Esophagus squamous epithelium (tissue), 5 donors: ENCODE data around the gene BRINP3. TPM values are rescaled to one million over a fixed set of nuclear protein-coding genes. Genes with fewer than 3 reads are reported as not detected.
"Not testable (repeated sequence)": the region's sequence is repeated elsewhere in the genome, so short reads cannot be mapped to it uniquely, and the experiment has no call there.

Experiments
- DNase-seq: peaks from one replicate; lab custom pipeline; 2025; lab: John Stamatoyannopoulos, UW
- H3K27ac ChIP-seq, 4 donors: fragments of 200-600 bp; sonication (generic); one replicate each; pipeline ENCODE4 v1.5.1; 2016 to 2019; ENCODE audit warnings: mild to moderate bottlenecking in 1 of 4
- H3K27me3 ChIP-seq, 4 donors: fragments of 200-600 bp; sonication (generic); 1 replicate in 3 of 4; 2 replicates in 1 of 4; pipeline versions ENCODE4 v1.5.1 to v1.6.0; 2017 to 2021; ENCODE audit warnings: antibody characterized with exemption in 1 of 4
- H3K36me3 ChIP-seq, 3 donors: fragments of 200-600 bp; sonication (generic); one replicate each; pipeline ENCODE4 v1.5.1; 2016 to 2019
- H3K4me1 ChIP-seq, 3 donors: fragments of 200-600 bp; sonication (generic); one replicate each; pipeline ENCODE4 v1.5.1; 2017 to 2019
- H3K4me3 ChIP-seq, 4 donors: fragments of 200-600 bp; sonication (generic); 1 replicate in 3 of 4; 2 replicates in 1 of 4; pipeline ENCODE4 v1.5.1; 2016 to 2019; ENCODE audit warnings: mild to moderate bottlenecking in 2 of 4, moderate library complexity in 1 of 4
- H3K9me3 ChIP-seq, 3 donors: fragments of 200-600 bp; sonication (generic); one replicate each; pipeline ENCODE4 v1.5.1; 2016 to 2019
- POLR2A ChIP-seq, 4 donors: fragments of 450-650 bp; IDR thresholded peaks; one replicate each; pipeline ENCODE4 v1.6.1; 2017; ENCODE audit warnings: antibody characterized with exemption in 4 of 4, mild to moderate bottlenecking in 4 of 4, moderate library complexity in 3 of 4
- WGBS, 2 donors: methylation state at CpG; one replicate each; pipeline ENCODE4 v1.1.5; 2018; 5-methylcytosine and 5-hydroxymethylcytosine counted together
- intact Hi-C: fragments of 100-400 bp; cut with DNase I; formaldehyde crosslinking; loops from one replicate; pipeline ENCODE4 v1.15.0; 2022
- total RNA-seq, 4 donors: library from RNA; depleted of rRNA; stranded (reverse); fragments of >200 nt; gene quantifications; one replicate each; pipeline ENCODE4 v1.1.0, GENCODE V29; 2016
- TF ChIP-seq, protein P1 (sequence below), 6 experiments: fragments of 450-650 bp in 4 of 6; fragments of 200-600 bp in 2 of 6; sonication (generic) in 2 of 6; IDR thresholded peaks; one replicate each; pipeline ENCODE4 v1.5.1; 2016 to 2019; ENCODE audit warnings: antibody characterized with exemption in 6 of 6, mild to moderate bottlenecking in 4 of 6, moderate library complexity in 4 of 6
- donor health status: DM: yes; HTN: yes; CAD: no.

The BRINP3 gene
- total RNA-seq = under 1 TPM in 2 of 4 donors, not detected in 2; 0.50 to 0.95 TPM

DNA sequence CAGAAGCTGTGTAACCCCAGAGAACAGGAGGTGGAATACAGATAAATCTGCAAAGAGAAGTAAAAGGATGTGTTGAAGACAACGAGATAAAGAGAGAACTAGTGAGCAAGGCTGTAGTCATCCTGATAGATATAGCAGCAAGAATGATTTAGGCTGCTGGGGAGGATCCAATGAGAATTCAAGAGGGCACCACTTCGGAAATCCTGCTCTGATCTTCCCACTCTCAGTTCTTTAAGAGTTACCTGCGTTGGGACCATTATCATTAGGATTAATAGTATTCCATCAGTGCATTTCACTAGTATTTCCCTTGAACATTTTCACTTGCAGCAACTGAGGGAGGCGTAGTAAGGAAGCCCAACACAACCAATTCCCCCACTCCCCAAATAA, at the start of gene BRINP3:
Gene BRINP3, minus strand, starts transcription at position 103 of the 387 bp plus-strand sequence.
- 1 to 7% methylated on average over 3 to 4 of the region's 4 CpGs for WGBS, 2 donors
- peaks cover 0 to 34% (median 6%) of the 10 kb centered on the region in 3 donors for H3K4me1 ChIP-seq
- TF ChIP-seq, protein P1, sequence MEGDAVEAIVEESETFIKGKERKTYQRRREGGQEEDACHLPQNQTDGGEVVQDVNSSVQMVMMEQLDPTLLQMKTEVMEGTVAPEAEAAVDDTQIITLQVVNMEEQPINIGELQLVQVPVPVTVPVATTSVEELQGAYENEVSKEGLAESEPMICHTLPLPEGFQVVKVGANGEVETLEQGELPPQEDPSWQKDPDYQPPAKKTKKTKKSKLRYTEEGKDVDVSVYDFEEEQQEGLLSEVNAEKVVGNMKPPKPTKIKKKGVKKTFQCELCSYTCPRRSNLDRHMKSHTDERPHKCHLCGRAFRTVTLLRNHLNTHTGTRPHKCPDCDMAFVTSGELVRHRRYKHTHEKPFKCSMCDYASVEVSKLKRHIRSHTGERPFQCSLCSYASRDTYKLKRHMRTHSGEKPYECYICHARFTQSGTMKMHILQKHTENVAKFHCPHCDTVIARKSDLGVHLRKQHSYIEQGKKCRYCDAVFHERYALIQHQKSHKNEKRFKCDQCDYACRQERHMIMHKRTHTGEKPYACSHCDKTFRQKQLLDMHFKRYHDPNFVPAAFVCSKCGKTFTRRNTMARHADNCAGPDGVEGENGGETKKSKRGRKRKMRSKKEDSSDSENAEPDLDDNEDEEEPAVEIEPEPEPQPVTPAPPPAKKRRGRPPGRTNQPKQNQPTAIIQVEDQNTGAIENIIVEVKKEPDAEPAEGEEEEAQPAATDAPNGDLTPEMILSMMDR (IDR thresholded peaks at IDR 0.05) = no peak
- no peak for TF ChIP-seq POLR2A (IDR thresholded peaks at IDR 0.05)
- peaks cover 0 to 68% (median 0%) of the 10 kb centered on the region in 4 donors for H3K27me3 ChIP-seq
- H3K9me3 ChIP-seq = no peaks in the 10 kb centered on the region
- DNase-seq = no peak
- H3K4me3 ChIP-seq = peak within 1 kb of the TSS in 3 of 4 donors; percentile 16 to 53 (median 30)
- intact Hi-C loops = no loop called here
- no peaks in the 10 kb centered on the region for H3K36me3 ChIP-seq
- H3K27ac ChIP-seq = no peak within 1 kb of the TSS

DNA sequence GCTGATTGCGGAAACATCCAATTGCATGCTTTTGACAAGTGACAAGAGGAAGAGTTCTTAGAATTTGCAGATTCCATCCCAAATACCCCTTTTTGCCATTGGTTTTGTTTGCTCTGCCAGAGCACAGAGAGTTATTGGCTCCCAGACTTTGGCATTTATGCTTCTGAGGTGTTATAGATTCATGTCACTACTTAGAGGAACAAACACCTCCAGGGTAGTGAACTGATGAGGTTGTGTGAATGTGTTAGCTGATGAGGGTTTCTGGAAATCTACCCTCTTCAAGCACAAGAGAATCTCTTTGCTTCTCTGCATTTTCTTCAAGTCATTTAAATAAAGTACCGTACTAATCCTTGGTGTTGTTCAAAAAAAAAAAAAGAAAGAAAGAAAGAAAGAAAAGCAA, 33.9 kb upstream of the BRINP3 start:
- no peak overlapping the region for H3K27ac ChIP-seq
- no peaks in the 10 kb centered on the region for H3K9me3 ChIP-seq
- no peak for DNase-seq
- H3K27me3 ChIP-seq = no peaks in the 10 kb centered on the region
- H3K4me3 ChIP-seq = no peak overlapping the region
- no peaks in the 10 kb centered on the region for H3K36me3 ChIP-seq
- WGBS, 2 donors = 57 to 77% methylated on average over 2 of the region's 2 CpGs
- no peaks in the 10 kb centered on the region for H3K4me1 ChIP-seq
- TF ChIP-seq, protein P1 (IDR thresholded peaks at IDR 0.05) = no peak
- TF ChIP-seq POLR2A (IDR thresholded peaks at IDR 0.05) = no peak
- intact Hi-C loops = no loop called here

DNA sequence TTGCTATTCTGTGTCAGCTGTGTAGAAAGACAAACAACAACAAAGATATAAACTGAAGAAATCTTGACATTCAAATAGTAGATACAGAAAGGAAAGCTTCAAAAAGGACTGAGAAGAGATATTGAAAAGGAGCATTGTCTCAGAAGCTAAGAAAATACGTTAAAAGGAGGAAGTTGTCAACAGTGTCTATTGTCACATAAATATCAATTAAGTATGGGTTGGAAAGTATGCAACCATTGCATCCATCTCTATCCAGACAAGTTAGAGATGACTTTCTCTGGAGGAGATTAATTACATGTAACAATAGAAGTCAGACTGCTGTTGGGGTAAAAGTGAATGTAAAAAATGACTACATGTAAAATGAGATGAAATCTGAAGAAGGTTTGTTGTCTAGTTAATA, 29.7 kb upstream of the BRINP3 start:
- Histone ChIP-seq H3K27ac (no peak overlapping the region), H3K4me3 (no peak overlapping the region), H3K36me3 (no peaks in the 10 kb centered on the region), H3K27me3 (no peaks in the 10 kb centered on the region), H3K4me1 (no peaks in the 10 kb centered on the region), H3K9me3 (no peaks in the 10 kb centered on the region)
- TF ChIP-seq, protein P1 (IDR thresholded peaks at IDR 0.05) = no peak
- no peak for TF ChIP-seq POLR2A (IDR thresholded peaks at IDR 0.05)
- intact Hi-C loops = no loop called here
- WGBS, 2 donors = 40 to 48% methylated on average over 1 of the region's 1 CpG
- DNase-seq = no peak

DNA sequence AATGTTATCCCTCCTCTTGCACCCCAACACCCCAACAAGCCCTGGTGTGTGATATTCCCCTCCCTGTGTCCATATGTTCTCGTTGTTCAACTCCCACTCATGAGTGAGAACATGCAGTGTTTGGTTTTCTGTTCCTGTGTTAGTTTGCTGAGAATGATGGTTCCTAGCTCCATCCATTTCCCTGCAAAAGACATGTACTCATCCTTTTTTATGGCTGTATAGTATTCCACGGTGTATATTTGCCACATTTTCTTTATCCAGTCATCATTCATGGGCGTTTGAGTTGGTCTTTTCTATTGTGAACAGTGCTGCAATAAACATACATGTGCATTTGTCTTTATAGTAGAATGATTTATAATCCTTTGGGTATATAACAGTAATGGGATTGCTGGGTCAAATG, 26.9 kb upstream of the BRINP3 start:
- DNase-seq, H3K27me3 ChIP-seq, intact Hi-C loops, H3K27ac ChIP-seq, H3K36me3 ChIP-seq, H3K4me1 ChIP-seq, H3K4me3 ChIP-seq, H3K9me3 ChIP-seq: not testable (repeated sequence)
- WGBS, 2 donors = 57 to 63% methylated on average over 3 of the region's 3 CpGs

DNA sequence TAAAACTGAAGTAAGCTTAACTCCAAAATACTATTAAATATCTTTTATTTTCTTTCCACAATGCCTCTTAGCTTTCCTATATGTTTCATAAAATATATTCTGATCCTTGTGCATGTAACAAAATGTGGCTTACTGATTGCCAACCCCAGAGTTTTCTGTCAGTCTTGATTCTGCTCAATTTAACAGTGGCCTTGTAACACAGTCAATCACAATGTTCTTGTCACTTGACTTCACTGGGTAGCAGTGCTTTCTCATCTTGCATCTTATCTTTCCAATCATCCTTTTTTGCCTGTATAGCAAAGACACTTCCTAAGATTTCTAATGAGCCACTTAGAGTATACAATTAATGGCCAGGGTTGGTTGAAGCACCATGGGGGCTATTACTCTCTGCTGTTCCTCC, 19.9 kb upstream of the BRINP3 start:
- no peak overlapping the region for H3K4me3 ChIP-seq
- no peaks in the 10 kb centered on the region for H3K4me1 ChIP-seq
- intact Hi-C loops = no loop called here
- no peaks in the 10 kb centered on the region for H3K36me3 ChIP-seq
- no peaks in the 10 kb centered on the region for H3K9me3 ChIP-seq
- TF ChIP-seq, protein P1 (IDR thresholded peaks at IDR 0.05) = no peak
- no peak for TF ChIP-seq POLR2A (IDR thresholded peaks at IDR 0.05)
- no peaks in the 10 kb centered on the region for H3K27me3 ChIP-seq
- no peak for DNase-seq
- H3K27ac ChIP-seq = no peak overlapping the region

DNA sequence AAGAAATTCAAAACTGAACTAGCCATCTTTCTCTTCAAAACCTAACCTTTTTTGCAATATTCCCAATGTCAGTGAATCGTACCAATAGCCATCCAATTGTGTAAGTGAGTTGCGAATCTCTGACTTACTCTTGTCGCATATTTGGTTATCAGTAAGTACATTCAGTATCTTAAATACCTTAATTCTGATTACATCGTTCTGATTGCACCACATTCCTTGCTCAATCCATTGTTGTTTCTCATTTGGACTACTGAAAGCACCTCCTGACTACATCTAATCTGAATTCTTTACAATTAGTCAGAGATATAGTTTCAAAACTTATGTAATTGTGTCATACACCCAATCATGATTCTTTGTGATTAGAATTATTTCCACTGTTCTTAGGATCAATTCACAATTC, 16.8 kb upstream of the BRINP3 start:
- Histone ChIP-seq H3K36me3 (no peaks in the 10 kb centered on the region), H3K4me1 (no peaks in the 10 kb centered on the region), H3K9me3 (no peaks in the 10 kb centered on the region), H3K27me3 (no peaks in the 10 kb centered on the region), H3K4me3 (no peak overlapping the region), H3K27ac (no peak overlapping the region)
- TF ChIP-seq, protein P1 (IDR thresholded peaks at IDR 0.05) = no peak
- no peak for TF ChIP-seq POLR2A (IDR thresholded peaks at IDR 0.05)
- 79 to 83% methylated on average over 4 of the region's 4 CpGs for WGBS, 2 donors
- DNase-seq = no peak
- intact Hi-C loops = no loop called here
